GM19324 (cell line): Measurements from ENCODE around the gene SLC25A42.
"Not testable (repeated sequence)": the region's sequence is repeated elsewhere in the genome, so short reads cannot be mapped to it uniquely, and the experiment has no call there.

Source experiments
- ATAC-seq: cut with Tn5 transposase; IDR thresholded peaks from one replicate; pipeline ENCODE4 v1.9.1; 2021; ENCODE audit warnings: mild to moderate bottlenecking, moderate library complexity; ENCODE audit not compliant: unreplicated experiment, low FRiP score

SLC25A42 gene, protein sequence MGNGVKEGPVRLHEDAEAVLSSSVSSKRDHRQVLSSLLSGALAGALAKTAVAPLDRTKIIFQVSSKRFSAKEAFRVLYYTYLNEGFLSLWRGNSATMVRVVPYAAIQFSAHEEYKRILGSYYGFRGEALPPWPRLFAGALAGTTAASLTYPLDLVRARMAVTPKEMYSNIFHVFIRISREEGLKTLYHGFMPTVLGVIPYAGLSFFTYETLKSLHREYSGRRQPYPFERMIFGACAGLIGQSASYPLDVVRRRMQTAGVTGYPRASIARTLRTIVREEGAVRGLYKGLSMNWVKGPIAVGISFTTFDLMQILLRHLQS

DNA sequence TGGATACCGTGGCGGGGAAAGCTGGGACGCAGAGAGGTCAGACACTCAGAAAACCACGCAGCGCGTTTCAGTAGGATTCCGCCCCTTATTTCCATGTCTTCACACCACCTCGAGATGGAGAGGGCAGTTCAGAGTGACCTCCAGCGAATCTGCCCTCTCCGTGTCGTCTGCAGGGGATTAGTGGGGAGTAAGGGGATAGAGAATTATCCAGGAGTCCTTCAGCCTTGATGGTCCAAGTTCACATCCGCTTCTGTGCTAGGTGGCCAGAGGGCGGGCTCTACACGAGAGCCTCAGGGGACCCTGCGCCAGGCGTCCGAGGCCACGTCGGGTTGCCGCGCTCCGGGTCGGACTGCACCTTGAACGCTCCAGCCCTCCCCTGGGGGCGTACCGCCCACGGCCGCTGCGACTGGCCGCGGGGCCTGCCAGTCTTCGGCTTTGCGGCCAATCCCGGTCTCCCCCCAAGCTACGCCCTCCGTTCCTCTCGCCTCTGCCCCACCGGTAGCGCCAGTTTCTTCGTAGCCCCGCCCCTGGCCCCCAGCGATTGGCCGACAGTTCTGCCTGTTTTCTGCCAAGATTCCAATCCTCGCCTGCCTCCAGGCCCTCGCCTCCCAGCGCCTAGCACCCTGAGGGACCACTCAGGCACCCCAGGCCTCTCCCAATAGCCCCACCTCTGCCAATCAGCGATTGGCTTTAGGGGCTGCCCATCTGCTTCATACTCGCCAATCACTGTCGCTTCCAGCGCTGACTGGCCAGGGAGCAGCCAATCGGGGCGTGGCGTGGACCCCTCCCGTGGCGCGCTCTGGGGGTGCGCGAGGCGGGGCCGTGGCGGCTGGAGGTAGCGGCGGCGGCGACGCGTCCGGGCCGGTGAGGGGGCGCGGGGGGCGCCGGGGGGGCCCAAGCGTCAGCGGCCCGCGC is at the start of gene SLC25A42:
TSS of gene SLC25A42 (plus strand) at position 812 of the 915 bp plus-strand sequence. CDS start 32,131 bp downstream, outside the sequence.
- peak; percentile 95 for ATAC-seq

DNA sequence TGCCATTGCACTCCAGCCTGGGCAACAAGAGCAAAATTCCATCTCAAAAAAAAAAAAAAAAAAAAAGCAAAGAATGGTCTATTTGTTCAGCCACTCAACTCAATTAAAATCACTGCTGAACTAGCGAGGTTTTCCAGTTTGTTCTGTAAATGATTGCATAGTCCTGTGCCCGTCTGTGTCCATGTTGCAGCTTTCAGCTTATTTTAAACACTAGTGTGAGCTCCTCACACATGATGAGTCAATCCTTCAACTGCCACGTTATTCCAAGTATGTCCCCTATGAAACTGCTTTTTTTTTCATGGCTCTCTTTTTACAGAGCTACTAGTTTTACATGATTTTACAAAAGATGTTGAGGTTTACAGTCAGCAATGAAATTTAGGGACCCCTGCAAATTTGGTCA is 42.7 kb upstream of the SLC25A42 start:
- no peak for ATAC-seq

DNA sequence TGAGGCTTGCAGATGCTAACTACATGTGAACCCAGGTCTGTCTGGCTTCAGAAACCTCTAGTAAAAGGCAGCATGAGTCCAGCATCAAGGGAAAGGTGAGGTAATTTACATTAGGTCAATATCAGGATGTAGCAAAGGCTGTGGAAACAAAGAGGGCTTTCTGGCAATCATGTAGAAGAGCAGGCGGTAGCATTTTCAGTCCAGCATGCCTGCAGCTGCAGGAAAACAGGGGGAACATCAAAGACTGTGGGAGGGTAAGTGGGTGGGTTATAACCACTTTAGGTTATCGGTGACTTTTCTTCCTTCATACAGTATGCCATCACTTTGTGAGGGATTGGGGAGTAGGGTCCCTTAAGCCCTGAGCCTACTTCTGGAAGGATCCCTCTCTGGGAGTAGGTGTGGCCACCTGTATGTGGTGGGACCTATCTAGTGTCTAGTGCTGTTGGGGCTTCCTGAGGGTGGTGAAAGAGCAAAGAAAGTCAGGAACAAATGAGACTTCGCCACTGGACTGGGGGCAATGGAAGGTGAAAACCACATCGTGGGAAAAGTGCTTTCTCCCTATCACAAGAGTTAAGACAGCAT is 41.3 kb upstream of the SLC25A42 start:
- no peak for ATAC-seq

DNA sequence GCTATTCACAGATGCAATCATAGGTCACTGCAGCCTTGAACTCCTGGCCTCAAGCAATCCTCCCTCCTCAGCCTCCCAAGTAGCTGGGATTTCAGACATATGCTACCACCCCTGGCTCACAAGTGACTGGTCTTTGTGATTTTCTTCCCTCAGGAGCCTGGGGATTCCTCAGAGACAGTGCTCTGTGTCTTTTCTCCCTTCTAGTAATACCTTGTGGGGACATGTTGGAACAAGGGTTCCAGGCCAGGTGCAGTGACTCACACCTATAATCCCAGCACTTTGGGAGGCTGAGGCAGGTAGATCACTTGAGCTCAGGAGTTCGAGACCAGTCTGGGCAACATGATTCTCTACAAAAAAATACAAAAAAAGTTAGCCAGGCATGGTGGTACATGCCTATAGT is 40.4 kb upstream of the SLC25A42 start:
- not testable (repeated sequence) for ATAC-seq

DNA sequence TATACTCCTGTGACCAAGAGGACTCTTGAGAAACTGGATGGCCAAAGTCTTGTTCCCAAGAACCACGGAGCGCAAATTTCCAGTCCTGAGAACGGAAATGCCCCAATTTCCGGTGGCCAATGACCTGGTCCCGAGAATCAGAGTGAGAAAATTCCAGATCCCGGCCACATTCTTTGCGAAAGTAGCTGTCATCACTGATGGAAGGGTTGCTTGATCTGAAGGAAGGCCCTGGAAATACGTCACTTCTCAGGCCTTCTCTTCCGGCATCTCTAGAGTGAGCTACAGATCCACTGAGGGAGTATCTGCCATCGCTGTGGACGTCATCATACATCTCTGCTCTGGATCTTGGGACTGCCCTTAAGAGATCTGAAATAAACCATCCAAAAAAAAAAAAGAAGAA is 37.9 kb upstream of the SLC25A42 start:
- ATAC-seq: no peak

DNA sequence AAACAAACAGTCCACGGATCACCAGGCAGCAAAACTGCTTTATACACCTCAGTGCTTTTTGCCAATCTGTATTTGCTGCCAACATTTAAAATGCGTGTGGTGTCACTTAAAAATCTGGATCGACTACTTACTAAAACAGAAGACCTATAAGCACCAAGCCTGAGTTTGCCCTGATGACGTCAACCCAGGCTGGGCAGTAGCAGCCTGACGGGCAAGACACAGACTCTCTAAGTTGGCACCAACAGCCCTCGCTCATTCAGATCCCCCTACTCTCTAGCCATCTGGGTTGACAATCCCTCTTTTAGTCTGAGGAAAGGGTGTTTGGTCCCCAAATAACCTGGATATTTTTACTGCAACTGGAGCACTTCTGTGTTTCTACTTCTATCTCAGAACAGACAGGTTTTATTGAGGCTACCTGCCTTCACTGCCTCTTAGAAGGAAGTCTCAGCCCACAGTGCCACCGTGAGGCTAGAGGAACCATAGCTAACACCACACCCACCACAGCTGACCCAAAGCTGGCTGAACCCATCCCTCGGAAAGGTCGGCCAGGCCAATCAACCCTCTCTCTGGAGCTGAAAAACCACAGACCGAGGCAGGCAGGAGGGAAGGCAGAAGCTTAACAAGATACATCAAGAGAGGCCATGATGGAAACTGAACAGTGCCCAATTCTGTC is 37.4 kb upstream of the SLC25A42 start:
- ATAC-seq: no peak

DNA sequence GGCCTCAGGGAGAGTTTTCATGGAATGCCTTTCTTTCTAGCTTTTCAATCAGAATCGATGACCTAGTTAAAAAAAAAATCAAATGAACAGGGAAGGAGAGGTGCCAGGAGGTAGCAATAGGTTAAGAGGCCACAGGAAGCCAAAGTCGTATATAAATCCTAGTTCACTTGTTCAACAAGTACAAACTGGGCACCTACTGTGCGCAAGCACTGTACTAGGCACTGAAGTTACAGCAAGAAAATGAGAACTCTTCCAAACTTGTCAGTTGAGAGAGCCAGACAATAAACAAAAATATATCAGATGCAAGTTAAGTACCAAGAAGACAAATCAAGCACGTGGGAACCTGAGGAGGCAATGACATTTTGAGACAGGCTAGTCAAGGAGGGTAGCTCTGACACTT is 36.6 kb upstream of the SLC25A42 start:
- no peak for ATAC-seq

DNA sequence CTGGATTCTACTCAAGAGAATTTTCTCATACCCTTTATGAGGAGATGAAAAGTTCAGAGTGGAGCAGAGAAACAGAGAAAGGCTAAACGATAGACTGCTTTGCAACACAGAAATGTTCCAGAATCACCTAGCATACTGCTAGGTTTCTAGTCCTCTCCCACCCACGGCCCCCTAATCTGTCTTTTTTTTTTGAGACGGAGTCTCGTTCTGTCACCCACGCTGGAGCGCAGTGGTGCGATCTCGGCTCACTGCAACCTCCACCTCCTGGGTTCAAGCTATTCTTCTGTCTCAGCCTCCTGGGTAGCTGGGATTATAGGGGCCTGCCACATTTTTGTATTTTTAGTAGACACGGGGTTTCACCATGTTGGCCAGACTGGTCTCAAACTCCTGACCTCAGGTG is 35.3 kb upstream of the SLC25A42 start:
- no peak for ATAC-seq

DNA sequence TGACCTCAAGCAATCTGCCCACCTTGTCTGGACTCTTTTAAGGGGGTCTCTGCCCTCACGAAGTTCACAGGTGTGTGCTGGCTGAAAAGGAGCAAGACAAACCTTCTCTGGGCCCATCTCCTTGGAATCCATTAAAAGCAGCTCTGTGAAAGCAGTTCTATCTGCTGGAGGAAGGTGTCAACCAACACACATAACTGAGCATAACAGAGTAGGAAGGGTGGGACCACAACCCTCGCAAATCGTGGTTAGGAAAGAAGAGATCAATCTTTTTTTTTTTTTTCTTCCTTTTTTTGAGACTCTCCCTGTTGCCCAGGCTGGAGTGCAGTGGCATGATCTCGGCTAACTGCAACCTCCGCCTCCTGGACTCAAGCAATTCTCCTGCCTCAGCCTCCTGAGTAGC is 31.9 kb upstream of the SLC25A42 start:
- no peak for ATAC-seq

DNA sequence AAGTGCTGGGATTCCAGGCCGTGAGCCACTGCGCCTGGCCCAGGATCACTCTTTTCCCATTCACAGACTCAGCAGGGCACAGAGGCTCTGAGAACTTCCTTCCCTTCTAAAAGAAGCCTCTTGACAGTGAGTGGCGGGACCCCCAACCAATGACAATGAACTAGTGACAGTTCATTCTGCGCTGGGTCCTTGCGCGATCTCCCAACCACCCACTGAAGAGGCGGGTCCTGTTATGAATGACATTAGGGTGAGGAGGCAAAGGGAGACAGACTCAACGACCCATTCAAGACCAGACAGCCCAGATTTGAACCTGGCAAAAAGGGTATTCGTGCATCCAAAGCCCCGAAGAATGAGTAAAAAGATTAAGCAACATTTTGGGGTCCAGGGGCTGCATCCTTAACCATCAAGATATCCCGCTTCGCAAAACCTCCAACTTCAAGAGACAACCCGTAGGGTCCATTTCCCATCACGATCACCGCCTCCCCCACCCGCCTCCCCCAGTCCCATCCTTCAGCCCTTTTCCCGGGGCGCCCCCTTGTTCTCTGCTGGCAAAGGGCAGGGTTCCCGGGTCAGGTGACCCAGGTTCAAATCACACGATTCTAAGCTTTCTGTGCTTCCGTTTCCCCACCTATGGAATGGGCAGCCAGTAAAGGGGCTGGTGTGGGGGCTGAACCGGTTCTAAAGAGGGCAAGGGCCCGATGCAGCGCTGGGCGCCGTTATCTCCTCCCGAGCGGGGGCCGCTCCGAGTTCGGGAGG is 31.2 kb upstream of the SLC25A42 start:
- peak; percentile 2 for ATAC-seq

DNA sequence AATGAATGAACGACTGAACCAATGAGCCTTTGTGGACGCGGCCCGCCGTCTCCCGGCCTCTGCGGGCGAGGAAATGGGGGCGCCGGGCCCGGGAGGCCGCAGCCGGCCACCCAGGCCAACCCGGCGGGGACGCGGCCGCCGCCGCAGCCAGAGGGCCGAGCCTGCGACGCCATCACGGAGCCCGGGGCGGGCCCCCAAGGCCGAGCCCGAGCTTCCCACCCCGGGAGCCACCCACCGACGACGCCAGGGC is 30.7 kb upstream of the SLC25A42 start:
- no peak for ATAC-seq

DNA sequence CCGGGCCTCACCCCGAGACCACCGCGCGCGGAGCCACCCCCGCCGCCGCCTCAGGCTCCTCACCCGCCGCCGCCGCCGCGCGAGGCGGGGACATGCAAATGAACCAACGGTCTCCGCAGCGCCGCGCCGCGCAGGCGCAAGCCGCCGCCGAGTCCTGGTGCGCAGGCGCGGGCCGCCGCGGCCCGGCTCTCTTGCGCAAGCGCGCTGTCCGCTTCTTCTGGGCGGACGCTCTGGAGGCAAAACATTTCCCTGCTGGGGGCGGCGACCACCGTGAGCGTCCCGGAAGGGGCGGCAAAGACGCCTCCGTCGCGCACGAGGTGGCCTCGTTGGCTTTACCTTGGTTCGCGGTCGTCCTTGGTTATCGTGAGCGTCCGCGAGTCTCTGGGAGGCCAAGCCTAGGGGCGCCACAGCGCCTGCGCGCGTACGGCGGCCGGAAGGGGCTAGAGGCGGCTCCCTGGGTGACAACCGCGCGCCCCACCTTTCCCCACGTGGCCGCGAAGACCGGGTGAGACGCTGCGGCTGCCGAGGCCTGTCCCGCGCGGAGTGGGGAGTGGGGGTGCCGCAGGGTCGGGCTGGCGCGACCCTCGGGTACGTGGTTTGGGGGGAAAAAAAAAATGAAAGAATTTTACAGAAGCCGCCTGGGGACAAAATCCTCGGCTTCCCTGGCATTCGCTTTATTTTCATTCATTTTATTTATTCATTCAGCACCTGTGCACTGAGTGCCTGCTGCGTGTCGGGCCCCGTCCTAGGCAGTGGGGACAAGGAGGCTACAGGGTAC is 30.2 kb upstream of the SLC25A42 start, which contains the start of the genes ARMC6 and SUGP2:
TSS of gene ARMC6 (plus strand) at position 178 of the 778 bp plus-strand sequence. CDS start 607 bp downstream, outside the sequence.
TSS of gene SUGP2 (minus strand) at position 92 of the 778 bp plus-strand sequence. CDS start 2,446 bp downstream, outside the sequence.
- peak; percentile 84 for ATAC-seq

DNA sequence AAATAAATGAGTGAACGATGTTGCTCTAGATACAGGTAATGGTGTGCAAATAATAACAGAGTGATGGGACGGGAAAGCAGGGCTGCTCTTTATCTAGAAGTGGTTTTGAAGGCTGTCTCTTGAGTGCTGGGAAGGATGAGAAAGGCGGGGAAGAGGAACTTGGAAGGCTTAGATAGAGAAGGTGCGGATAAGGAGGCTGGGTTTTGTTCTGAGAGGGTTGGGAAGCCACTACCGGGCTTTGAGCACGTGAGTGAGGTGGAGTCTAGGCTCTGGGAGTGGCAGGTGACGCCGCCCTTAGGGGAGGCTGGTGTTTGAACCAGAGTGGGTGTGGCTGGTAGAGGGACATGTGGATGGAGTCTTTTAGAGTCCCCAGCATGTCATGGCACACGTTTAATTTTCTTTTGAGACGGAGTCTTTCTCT is 29.6 kb upstream of the SLC25A42 start:
- peak; percentile 31 for ATAC-seq

DNA sequence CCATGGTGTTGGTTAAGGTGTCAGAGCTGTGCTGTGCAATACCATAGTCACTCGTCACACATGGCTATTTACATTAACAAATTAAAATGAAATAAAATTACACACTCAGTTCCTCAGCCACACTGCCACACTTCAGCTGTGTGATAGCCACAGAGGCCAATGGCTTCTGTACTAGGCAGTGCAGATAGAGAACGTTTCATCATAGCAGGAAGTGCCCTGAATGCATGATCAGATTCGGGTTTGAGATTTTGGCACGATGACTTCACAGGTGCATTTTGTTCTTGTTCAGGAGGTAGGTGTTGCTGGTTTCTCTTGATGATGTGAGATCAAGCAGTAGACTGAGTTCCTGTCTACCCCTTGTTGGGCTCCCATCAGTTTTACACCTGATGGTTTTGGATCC is 23.9 kb upstream of the SLC25A42 start:
- ATAC-seq: no peak

DNA sequence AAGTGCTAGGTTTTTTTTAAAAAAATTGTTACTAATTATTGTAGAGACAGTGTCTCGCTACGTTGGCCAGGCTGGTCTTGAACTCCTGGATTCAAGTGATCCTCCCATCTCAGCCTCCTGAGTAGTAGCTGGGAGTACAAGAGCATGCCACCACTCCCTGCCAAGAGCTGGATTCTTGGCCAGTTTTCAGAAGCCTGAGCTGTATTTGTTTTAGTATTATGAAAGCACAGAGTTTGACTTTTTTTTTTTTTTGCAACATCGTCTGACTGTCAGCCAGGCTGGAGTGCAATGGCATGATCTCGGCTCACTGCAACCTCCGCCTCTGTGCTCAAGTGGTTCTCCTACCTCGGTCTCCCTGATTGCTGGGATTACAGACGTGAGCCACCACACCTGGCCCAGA is 23.4 kb upstream of the SLC25A42 start:
- no peak for ATAC-seq

DNA sequence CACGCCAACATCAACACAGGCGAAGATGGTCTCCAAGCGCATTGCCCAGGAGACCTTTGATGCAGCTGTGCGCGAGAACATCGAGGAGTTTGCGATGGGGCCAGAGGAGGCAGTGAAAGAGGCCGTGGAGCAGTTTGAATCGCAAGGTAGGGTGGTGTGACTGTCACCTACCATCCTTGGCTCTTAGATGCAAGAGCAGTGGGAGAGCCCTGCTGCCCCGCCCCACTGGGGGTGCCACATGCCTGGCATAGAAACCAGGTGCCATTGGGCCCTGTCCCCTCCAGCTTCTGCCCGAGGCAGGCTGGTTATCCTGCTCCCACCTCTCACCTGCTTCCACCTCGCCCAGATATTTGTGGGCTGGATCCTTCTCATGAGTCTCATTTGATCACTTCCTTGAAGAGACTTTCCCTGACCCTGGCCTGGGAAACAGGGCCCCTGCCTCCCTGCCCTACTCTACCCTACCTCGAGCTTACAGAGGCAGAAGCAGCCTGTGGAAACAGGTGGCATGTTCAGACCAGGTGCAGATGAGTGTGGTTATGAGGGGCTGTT is 21.0 kb upstream of the SLC25A42 start:
- no peak for ATAC-seq

DNA sequence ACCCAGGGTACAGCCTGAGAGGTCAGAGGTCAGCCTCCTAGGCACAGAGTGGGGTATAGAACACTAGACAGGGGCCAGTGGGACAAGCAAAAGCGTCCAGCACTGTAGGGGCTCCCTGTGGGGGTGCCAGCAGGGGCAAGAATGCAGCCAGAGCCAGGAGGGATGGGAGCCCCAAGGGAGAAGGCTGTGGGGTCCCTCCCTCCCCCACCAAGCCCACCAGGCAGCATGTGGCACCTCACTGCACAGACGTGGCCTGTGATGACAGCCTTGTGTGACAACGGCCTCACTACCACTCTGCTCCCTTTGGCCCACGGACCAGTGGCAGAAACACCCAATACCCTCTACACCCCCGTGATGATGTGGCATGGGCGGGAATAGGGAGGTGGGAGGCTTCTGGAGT is 20.3 kb upstream of the SLC25A42 start:
- no peak for ATAC-seq

DNA sequence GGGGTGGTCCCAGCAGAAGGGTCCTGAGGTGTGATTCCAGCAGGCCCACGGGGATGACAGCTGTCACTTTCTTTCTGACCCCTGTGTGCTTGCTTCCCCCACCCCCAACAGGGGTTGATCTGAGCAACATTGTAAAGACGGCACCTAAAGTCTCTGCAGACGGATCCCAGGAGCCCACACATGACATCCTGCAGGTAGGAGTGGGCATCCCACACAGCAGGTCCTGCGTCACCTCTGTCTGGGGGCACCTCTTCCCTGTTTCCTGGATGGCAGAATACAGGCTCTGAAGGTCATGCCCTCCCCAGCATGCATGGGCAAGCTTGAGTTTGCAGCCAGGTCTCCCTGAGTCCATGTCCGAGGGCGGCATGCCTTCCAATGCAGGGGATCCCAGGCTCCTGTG is 19.9 kb upstream of the SLC25A42 start:
- ATAC-seq: no peak

DNA sequence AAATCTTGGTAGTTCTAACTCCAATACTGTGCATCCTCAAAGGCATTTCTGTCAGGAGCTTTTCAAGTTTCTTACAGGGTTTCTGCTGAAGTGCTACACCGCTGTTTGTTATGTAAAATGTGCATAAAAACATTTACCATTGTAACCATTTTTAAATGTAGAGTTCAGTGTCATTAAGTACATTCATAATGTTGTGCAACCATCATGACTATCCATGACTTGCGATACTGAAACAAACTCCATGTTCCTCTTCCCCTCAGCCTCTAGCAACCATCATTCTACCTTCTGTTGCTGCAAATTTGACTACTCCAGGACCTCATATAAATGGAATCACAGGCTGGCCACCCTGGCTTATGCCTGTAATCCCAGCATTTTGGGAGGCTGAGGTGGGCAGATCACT is 14.4 kb upstream of the SLC25A42 start:
- no peak for ATAC-seq
